UCSD-AML1 (cell line): ENCODE data around the gene MYO1C.
"Not testable (repeated sequence)": the region's sequence is repeated elsewhere in the genome, so short reads cannot be mapped to it uniquely, and the experiment has no call there.

Experiments
- DNase-seq: peaks from one replicate; lab custom pipeline; 2025; ENCODE audit not compliant: unreplicated experiment; lab: John Stamatoyannopoulos, UW

Gene MYO1C

GRCh38 chr17:1467258-1467657 is 25.2 kb downstream of the MYO1C start:
- no peak for DNase-seq

- no peak for DNase-seq
These were observed 28.3 kb downstream of the MYO1C start for GRCh38 chr17:1464186-1464585.

GRCh38 chr17:1462164-1463112 is 30.0 kb downstream of the MYO1C start:
- DNase-seq = no peak

- DNase-seq = peak; percentile 17
These were observed 31.1 kb downstream of the MYO1C start for GRCh38 chr17:1461198-1461944.

- no peak for DNase-seq
These were observed 32.3 kb downstream of the MYO1C start for GRCh38 chr17:1460233-1460632.

- DNase-seq = peak; percentile 98
These were observed 36.5 kb downstream of the MYO1C start, which contains the start of gene CRK for GRCh38 chr17:1455797-1456599. CRK (minus strand) TSS chr17:1456232; CDS start chr17:1456117, 115 bp downstream.

GRCh38 chr17:1455291-1455796 is 37.1 kb downstream of the MYO1C start:
- peak; percentile 64 for DNase-seq

GRCh38 chr17:1454541-1454940 is 37.9 kb downstream of the MYO1C start:
- no peak for DNase-seq

- not testable (repeated sequence) for DNase-seq
These were observed 38.8 kb downstream of the MYO1C start for GRCh38 chr17:1453694-1454093.

- DNase-seq = no peak
These were observed 39.6 kb downstream of the MYO1C start for GRCh38 chr17:1452836-1453235.

GRCh38 chr17:1450261-1450660 is 42.2 kb downstream of the MYO1C start:
- DNase-seq = not testable (repeated sequence)

GRCh38 chr17:1449412-1449967 is 43.0 kb downstream of the MYO1C start:
- no peak for DNase-seq

- DNase-seq = peak; percentile 39
These were observed 45.4 kb downstream of the MYO1C start for GRCh38 chr17:1447052-1447451.

GRCh38 chr17:1446201-1446600 is 46.3 kb downstream of the MYO1C start:
- no peak for DNase-seq

- DNase-seq = not testable (repeated sequence)
These were observed 46.8 kb downstream of the MYO1C start for GRCh38 chr17:1445695-1446094.

- DNase-seq = not testable (repeated sequence)
These were observed 49.8 kb downstream of the MYO1C start for GRCh38 chr17:1442721-1443120.

- no peak for DNase-seq
These were observed 50.3 kb downstream of the MYO1C start for GRCh38 chr17:1442187-1442586.

GRCh38 chr17:1440921-1441320 is 51.6 kb downstream of the MYO1C start:
- DNase-seq = no peak

GRCh38 chr17:1438593-1439083 is 53.8 kb downstream of the MYO1C start:
- no peak for DNase-seq

GRCh38 chr17:1435326-1435725 is 57.2 kb downstream of the MYO1C start:
- no peak for DNase-seq
